Spleen (tissue), 11 donors: ENCODE measurements around the gene SLC45A1. TPM values are rescaled to one million over a fixed set of nuclear protein-coding genes. Genes with fewer than 3 reads are reported as not detected.
A peak's percentile ranks its signal among the peaks of the same experiment; 100 is the strongest.

Source experiments
- DNase-seq: peaks from one replicate; pipeline ENCODE4 v3.0.0-alpha.2; 2020
- H3K27ac ChIP-seq, 8 donors: fragments of 200-600 bp; sonication (generic) in 7 of 8; 1 replicate in 4 of 8; 2 replicates in 4 of 8; pipeline versions ENCODE4 v1.5.0 to v1.8.0; 2016 to 2021; ENCODE audit warnings: inconsistent platforms in 4 of 8, mild to moderate bottlenecking in 4 of 8, moderate library complexity in 1 of 8
- H3K27me3 ChIP-seq, 7 donors: fragments of 200-600 bp; sonication (generic) in 6 of 7; replicated peaks in 1 of 7; 1 replicate in 4 of 7; 2 replicates in 3 of 7; pipeline versions ENCODE4 v1.5.0 to v1.8.0; 2016 to 2021; ENCODE audit warnings: inconsistent platforms in 3 of 7, mild to moderate bottlenecking in 1 of 7
- H3K36me3 ChIP-seq, 6 donors: fragments of 200-600 bp; sonication (generic) in 5 of 6; 1 replicate in 4 of 6; 2 replicates in 2 of 6; pipeline versions ENCODE4 v1.5.0 to v1.8.0; 2016 to 2021; ENCODE audit warnings: inconsistent platforms in 2 of 6
- H3K4me1 ChIP-seq, 6 donors: fragments of 200-600 bp; sonication (generic) in 5 of 6; 1 replicate in 3 of 6; 2 replicates in 3 of 6; pipeline versions ENCODE4 v1.5.0 to v1.8.0; 2016 to 2021; ENCODE audit warnings: inconsistent platforms in 3 of 6
- H3K4me3 ChIP-seq, 8 donors: fragments of 200-600 bp; sonication (generic) in 7 of 8; 1 replicate in 4 of 8; 2 replicates in 4 of 8; pipeline versions ENCODE4 v1.5.0 to v1.8.0; 2016 to 2021; ENCODE audit warnings: inconsistent platforms in 4 of 8, mild to moderate bottlenecking in 4 of 8, moderate library complexity in 2 of 8
- H3K9me3 ChIP-seq, 8 donors: fragments of 200-600 bp; sonication (generic) in 7 of 8; 1 replicate in 4 of 8; 2 replicates in 4 of 8; pipeline versions ENCODE4 v1.5.0 to v1.8.0; 2016 to 2021; ENCODE audit warnings: inconsistent platforms in 4 of 8
- CTCF ChIP-seq, 11 experiments: fragments of 200-600 bp in 7 of 11; fragments of 450-650 bp in 4 of 11; sonication (generic) in 4 of 11; IDR thresholded peaks in 8 of 11; conservative IDR thresholded peaks in 3 of 11; 1 replicate in 7 of 11; 2 replicates in 4 of 11; pipeline versions ENCODE4 v1.4.0 to v1.8.0; 2016 to 2021; ENCODE audit warnings: antibody characterized with exemption in 11 of 11, inconsistent platforms in 4 of 11, mild to moderate bottlenecking in 1 of 11
- POLR2A ChIP-seq, 3 donors: fragments of 450-650 bp; IDR thresholded peaks; one replicate each; pipeline ENCODE4 v1.5.1; 2017; ENCODE audit warnings: antibody characterized with exemption in 3 of 3, mild to moderate bottlenecking in 1 of 3
- POLR2AphosphoS5 ChIP-seq, 3 donors: sonication (generic); formaldehyde crosslinking; IDR thresholded peaks; one replicate each; pipeline ENCODE4 v1.5.1; 2017; ENCODE audit warnings: antibody characterized with exemption in 3 of 3
- WGBS, 5 donors: extraction: QIAGEN DNeasy Blood & Tissue Kit in 3 of 5; methylation state at CpG; one replicate each; pipeline versions ENCODE4 v1.1.5 to v1.1.7; 2013 to 2018; 5-methylcytosine and 5-hydroxymethylcytosine counted together
- intact Hi-C: fragments of 100-400 bp; cut with DNase I; formaldehyde crosslinking; loops from one replicate; pipeline ENCODE4 v1.15.0; 2023; ENCODE audit warnings: low total_unique reads
- polyA plus RNA-seq, 3 donors: library from polyadenylated mRNA; stranded (reverse); fragments of 200-250 nt; gene quantifications; one replicate each; pipeline ENCODE4 v1.2.1, GENCODE V29; 2013
- total RNA-seq, 7 donors: library from RNA; depleted of rRNA in 3 of 7; stranded (reverse); fragments of >200 nt in 3 of 7; fragmentation: NEBNext Ultra II Directional in 4 of 7; extraction: Animal tissue kit (Norgen Biotek cat#: 25700) in 4 of 7; gene quantifications; one replicate each; pipeline versions ENCODE4 v1.1.0 to v1.2.1, GENCODE V29; 2016 to 2021
- donor health status: healthy with polysubstance abuse.
- donor health status: DM: no; HTN: no; CAD: no; lungs with moderate emphysema.
- donor health status: DM: no; HTN: no; CAD: no.
- donor health status: Bipolar disorder and iron deficiency.
- donor health status: healthy.
- donor health status: DM: no; HTN: no; CAD: no.
- donor health status: DM: yes; HTN: yes; CAD: no.

Gene SLC45A1
- total and polyA plus RNA-seq, 10 donors: 1.3 to 3.3 (median 2.8) TPM

GRCh38 chr1:8364528-8365442, 46.9 kb downstream of the SLC45A1 start:
- Histone ChIP-seq H3K4me3 (no peak overlapping the region), H3K9me3 (no peaks in the 10 kb centered on the region), H3K27ac (peak overlapping the region in 5 of 8 donors; percentile 59 to 77 (median 67)), H3K36me3 (peaks cover 4 to 84% (median 64%) of the 10 kb centered on the region in 6 donors), H3K27me3 (no peaks in the 10 kb centered on the region), H3K4me1 (peaks cover 9 to 83% (median 53%) of the 10 kb centered on the region in 6 donors)
- intact Hi-C loops: no loop called here
- TF ChIP-seq POLR2A (IDR thresholded peaks at IDR 0.05) (no peak), POLR2AphosphoS5 (IDR thresholded peaks at IDR 0.05) (peak; percentile 57 to 60 (median 57))
- DNase-seq: no peak
- WGBS, 5 donors: 84 to 91% (median 87%) methylated on average over 17 to 29 of the region's 29 CpGs

- no peak overlapping the region for H3K4me3 ChIP-seq
- DNase-seq: no peak
- peak overlapping the region in 3 of 8 donors; percentile 23 to 67 (median 64) for H3K27ac ChIP-seq
- no peaks in the 10 kb centered on the region for H3K27me3 ChIP-seq
- no peaks in the 10 kb centered on the region for H3K9me3 ChIP-seq
- peaks cover 15 to 93% (median 62%) of the 10 kb centered on the region in 6 donors for H3K4me1 ChIP-seq
- H3K36me3 ChIP-seq: peaks cover 2 to 84% (median 56%) of the 10 kb centered on the region in 6 donors
- TF ChIP-seq POLR2A (IDR thresholded peaks at IDR 0.05) (no peak), CTCF (IDR thresholded peaks at IDR 0.05 in 8 of 11, conservative IDR thresholded peaks at IDR 0.05 in 3 of 11) (no peak), POLR2AphosphoS5 (IDR thresholded peaks at IDR 0.05) (peak in 1 of 3 donors; percentile 6)
- intact Hi-C loops: no loop called here
- WGBS, 5 donors: 91 to 95% (median 91%) methylated on average over 24 of the region's 24 CpGs
These were observed 47.9 kb downstream of the SLC45A1 start for GRCh38 chr1:8365661-8366362.

GRCh38 chr1:8367571-8368194, 49.8 kb downstream of the SLC45A1 start:
- TF ChIP-seq POLR2A (IDR thresholded peaks at IDR 0.05): no peak
- no peak for TF ChIP-seq POLR2AphosphoS5 (IDR thresholded peaks at IDR 0.05)
- intact Hi-C loops: no loop called here
- Histone ChIP-seq H3K27ac (peak overlapping the region in 4 of 8 donors; percentile 39 to 71 (median 48)), H3K4me3 (no peak overlapping the region), H3K27me3 (no peaks in the 10 kb centered on the region), H3K9me3 (no peaks in the 10 kb centered on the region), H3K4me1 (peaks cover 24 to 100% (median 74%) of the 10 kb centered on the region in 6 donors), H3K36me3 (peaks cover 0 to 84% (median 40%) of the 10 kb centered on the region in 6 donors)
- DNase-seq: no peak
- 67 to 83% (median 73%) methylated on average over 8 of the region's 8 CpGs for WGBS, 5 donors

- Histone ChIP-seq H3K27ac (peak overlapping the region in 2 of 8 donors; percentile 28 to 40), H3K4me1 (peaks cover 25 to 100% (median 75%) of the 10 kb centered on the region in 6 donors)
- DNase-seq: no peak
These were observed 51.2 kb downstream of the SLC45A1 start for GRCh38 chr1:8368956-8369639.

More at GRCh38 chr1:8368956-8369639, 51.2 kb downstream of the SLC45A1 start:
- 65 to 76% (median 68%) methylated on average over 5 of the region's 5 CpGs for WGBS, 5 donors
- peaks cover 0 to 84% (median 33%) of the 10 kb centered on the region in 6 donors for H3K36me3 ChIP-seq
- H3K9me3 ChIP-seq: no peaks in the 10 kb centered on the region
- intact Hi-C loops: no loop called here
- H3K4me3 ChIP-seq: no peak overlapping the region
- no peaks in the 10 kb centered on the region for H3K27me3 ChIP-seq
- no peak for TF ChIP-seq CTCF (IDR thresholded peaks at IDR 0.05 in 8 of 11, conservative IDR thresholded peaks at IDR 0.05 in 3 of 11)
- no peak for TF ChIP-seq POLR2AphosphoS5 (IDR thresholded peaks at IDR 0.05)
- TF ChIP-seq POLR2A (IDR thresholded peaks at IDR 0.05): no peak
